Hepatocyte (in vitro differentiated cells): ENCODE results near the gene ABITRAM. TPM values are rescaled to one million over a fixed set of nuclear protein-coding genes. Genes with fewer than 3 reads are reported as not detected.

Experiments
- DNase-seq: peaks from one replicate; pipeline ENCODE4 v3.0.0-alpha.2; 2016; ENCODE audit warnings: low spot score
- H2AFZ ChIP-seq: fragments of 200-600 bp; sonication (generic); 2 replicates; pipeline ENCODE4 v1.6.0; 2016; ENCODE audit warnings: antibody characterized with exemption, mild to moderate bottlenecking
- H3K27ac ChIP-seq: fragments of 200-600 bp; sonication (generic); 2 replicates; pipeline ENCODE4 v1.5.1; 2016; ENCODE audit warnings: mild to moderate bottlenecking
- H3K27me3 ChIP-seq: fragments of 200-600 bp; sonication (generic); 2 replicates; pipeline ENCODE4 v1.6.1; 2016
- H3K36me3 ChIP-seq: fragments of 200-600 bp; sonication (generic); replicated peaks from 2 replicates; pipeline ENCODE4 v1.5.1; 2016; ENCODE audit warnings: low read depth; ENCODE audit not compliant: insufficient read depth
- H3K4me1 ChIP-seq: fragments of 200-600 bp; sonication (generic); 2 replicates; pipeline ENCODE4 v1.5.1; 2016; ENCODE audit warnings: mild to moderate bottlenecking, moderate library complexity; ENCODE audit not compliant: insufficient read depth
- H3K4me2 ChIP-seq: fragments of 200-600 bp; sonication (generic); 2 replicates; pipeline ENCODE4 v1.6.0; 2016
- H3K4me3 ChIP-seq: fragments of 200-600 bp; sonication (generic); 2 replicates; pipeline ENCODE4 v1.5.1; 2016; ENCODE audit warnings: mild to moderate bottlenecking
- H3K79me2 ChIP-seq: fragments of 200-600 bp; sonication (generic); 2 replicates; pipeline ENCODE4 v1.6.0; 2017; ENCODE audit warnings: mild to moderate bottlenecking
- H3K9me2 ChIP-seq: fragments of 200-600 bp; sonication (generic); replicated peaks from 2 replicates; pipeline ENCODE4 v1.6.0; 2017; ENCODE audit warnings: mild to moderate bottlenecking; ENCODE audit not compliant: insufficient read depth
- H3K9me3 ChIP-seq: fragments of 200-600 bp; sonication (generic); 2 replicates; pipeline ENCODE4 v1.5.1; 2016; ENCODE audit warnings: low read depth, mild to moderate bottlenecking
- H4K20me1 ChIP-seq: fragments of 200-600 bp; sonication (generic); 2 replicates; pipeline ENCODE4 v1.6.0; 2016; ENCODE audit warnings: mild to moderate bottlenecking; ENCODE audit not compliant: insufficient read depth, poor library complexity, severe bottlenecking
- polyA plus RNA-seq: library from polyadenylated mRNA; unstranded; fragments of >200 nt; fragmentation: Nextera tagmentation; extraction: Ambion mirVana; gene quantifications from 2 replicates; pipeline ENCODE4 v1.2.1, GENCODE V29; 2016
- total RNA-seq: library from RNA; depleted of rRNA; stranded (reverse); fragments of >200 nt; gene quantifications from 2 replicates; pipeline ENCODE4 v1.2.3, GENCODE V29; 2014
- TF ChIP-seq, protein P1 (sequence below): fragments of 200-600 bp; sonication (generic); IDR thresholded peaks from 2 replicates; pipeline ENCODE4 v1.5.1; 2016; ENCODE audit warnings: antibody characterized with exemption, mild to moderate bottlenecking; ENCODE audit not compliant: poor library complexity

Gene ABITRAM
- total and polyA plus RNA-seq, 2 experiments from 2014 or later, result 13.7 to 19.7 TPM

DNA sequence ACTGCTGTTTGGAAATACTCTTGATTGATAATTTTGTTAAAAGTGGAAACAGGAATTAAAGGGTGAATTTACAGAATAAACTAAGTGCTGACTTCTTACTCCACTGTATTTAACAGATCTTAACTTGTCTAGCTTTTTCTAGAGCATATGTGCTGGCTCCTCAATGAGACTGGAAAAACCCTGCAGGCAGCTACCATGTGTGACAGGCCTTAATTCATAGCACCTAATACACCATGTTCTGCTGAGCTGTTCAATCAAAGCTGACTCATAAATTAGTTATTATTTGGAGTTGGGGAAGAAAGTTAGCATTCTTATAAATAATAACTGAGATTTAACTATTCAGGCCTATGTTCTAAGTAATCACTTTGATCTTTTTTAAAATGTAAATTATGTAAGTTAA is 49.7 kb downstream of the ABITRAM start:
- Histone ChIP-seq H3K9me2 (no peaks in the 10 kb centered on the region), H2AFZ (no peak overlapping the region), H3K4me3 (no peak overlapping the region), H3K36me3 (no peaks in the 10 kb centered on the region), H3K27me3 (no peaks in the 10 kb centered on the region), H3K9me3 (no peaks in the 10 kb centered on the region), H3K4me2 (no peak overlapping the region), H3K79me2 (no peaks in the 10 kb centered on the region), H3K4me1 (no peaks in the 10 kb centered on the region), H4K20me1 (no peaks in the 10 kb centered on the region), H3K27ac (no peak overlapping the region)
- no peak for DNase-seq
- TF ChIP-seq, protein P1, sequence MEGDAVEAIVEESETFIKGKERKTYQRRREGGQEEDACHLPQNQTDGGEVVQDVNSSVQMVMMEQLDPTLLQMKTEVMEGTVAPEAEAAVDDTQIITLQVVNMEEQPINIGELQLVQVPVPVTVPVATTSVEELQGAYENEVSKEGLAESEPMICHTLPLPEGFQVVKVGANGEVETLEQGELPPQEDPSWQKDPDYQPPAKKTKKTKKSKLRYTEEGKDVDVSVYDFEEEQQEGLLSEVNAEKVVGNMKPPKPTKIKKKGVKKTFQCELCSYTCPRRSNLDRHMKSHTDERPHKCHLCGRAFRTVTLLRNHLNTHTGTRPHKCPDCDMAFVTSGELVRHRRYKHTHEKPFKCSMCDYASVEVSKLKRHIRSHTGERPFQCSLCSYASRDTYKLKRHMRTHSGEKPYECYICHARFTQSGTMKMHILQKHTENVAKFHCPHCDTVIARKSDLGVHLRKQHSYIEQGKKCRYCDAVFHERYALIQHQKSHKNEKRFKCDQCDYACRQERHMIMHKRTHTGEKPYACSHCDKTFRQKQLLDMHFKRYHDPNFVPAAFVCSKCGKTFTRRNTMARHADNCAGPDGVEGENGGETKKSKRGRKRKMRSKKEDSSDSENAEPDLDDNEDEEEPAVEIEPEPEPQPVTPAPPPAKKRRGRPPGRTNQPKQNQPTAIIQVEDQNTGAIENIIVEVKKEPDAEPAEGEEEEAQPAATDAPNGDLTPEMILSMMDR, result no peak

Other genes starting within 250 kb of the ABITRAM start
- gene ACTL7B, start 78.4 kb upstream of the ABITRAM start, total RNA-seq, result not detected in 2 replicates
- gene ACTL7B, start 78.4 kb upstream of the ABITRAM start, polyA plus RNA-seq, result not detected in 2 replicates
- not detected in 2 replicates for gene ACTL7A, start 72.1 kb upstream of the ABITRAM start, total RNA-seq
- not detected in 2 replicates for gene ACTL7A, start 72.1 kb upstream of the ABITRAM start, polyA plus RNA-seq
- gene ELP1, start 276 bp upstream of the ABITRAM start, total RNA-seq, result 49.7 and 68.6 TPM in 2 replicates
- gene ELP1, start 276 bp upstream of the ABITRAM start, polyA plus RNA-seq, result 20.9 and 34.8 TPM in 2 replicates
- gene CTNNAL1, start 79.1 kb downstream of the ABITRAM start, total RNA-seq, result 46.3 and 54.5 TPM in 2 replicates
- 57.4 and 64.1 TPM in 2 replicates for gene CTNNAL1, start 79.1 kb downstream of the ABITRAM start, polyA plus RNA-seq
- 101 and 122 TPM in 2 replicates for gene TMEM245, start 185.5 kb downstream of the ABITRAM start, total RNA-seq
- 54.9 and 63.5 TPM in 2 replicates for gene TMEM245, start 185.5 kb downstream of the ABITRAM start, polyA plus RNA-seq
- gene FRRS1L, start 232.8 kb downstream of the ABITRAM start, total RNA-seq, result 4.4 and 5.0 TPM in 2 replicates
- gene FRRS1L, start 232.8 kb downstream of the ABITRAM start, polyA plus RNA-seq, result 2.0 and 2.6 TPM in 2 replicates